Activated T-helper 1 cell treated with anti-CD3 and anti-CD28 coated beads, Interleukin-2, amount 50 U/mL, for 16 hours (primary cell): ENCODE results near the gene FRMD3.

Source experiments
- DNase-seq, 2 donors: peaks; one replicate each; pipeline ENCODE4 v3.0.0-alpha.2; 2020; ENCODE audit warnings: low read depth in 1 of 2, low spot score in 1 of 2

Gene FRMD3

GRCh38 chr9:83434254-83434653 lies 103.9 kb downstream of the FRMD3 start:
- DNase-seq: no peak

GRCh38 chr9:83433846-83434245 lies 104.4 kb downstream of the FRMD3 start:
- DNase-seq: no peak

DNA sequence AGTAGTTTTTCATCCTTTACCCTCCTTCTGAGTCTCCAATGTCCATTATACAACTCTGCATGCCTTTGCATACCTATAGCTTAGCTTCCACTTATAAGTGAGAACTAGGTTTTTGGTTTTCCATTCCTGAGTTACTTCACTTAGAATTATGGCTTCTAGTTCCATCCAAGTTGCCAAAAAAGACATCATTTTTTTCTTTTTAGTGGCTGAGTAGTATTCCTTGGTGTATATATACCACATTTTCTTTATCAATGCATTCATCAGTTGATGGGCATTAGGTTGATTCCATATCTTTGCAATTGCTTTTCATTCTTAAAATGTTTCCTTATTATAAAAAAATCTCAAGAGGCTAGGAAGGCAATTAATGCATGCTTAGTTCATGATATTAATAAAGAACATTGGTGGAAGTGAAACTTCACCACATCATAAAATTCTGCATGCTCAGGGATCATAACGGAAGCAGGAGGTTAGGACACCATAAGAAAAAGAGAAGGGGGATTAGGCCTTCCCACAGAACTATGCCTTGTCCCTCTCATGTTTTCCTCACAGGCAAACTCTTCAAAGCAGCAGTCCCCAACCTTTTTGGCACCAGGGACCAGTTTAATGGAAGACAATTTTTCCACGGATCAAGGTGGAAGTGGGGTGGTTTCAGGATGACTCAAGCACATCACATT lies 105.2 kb downstream of the FRMD3 start:
- no peak for DNase-seq

DNA sequence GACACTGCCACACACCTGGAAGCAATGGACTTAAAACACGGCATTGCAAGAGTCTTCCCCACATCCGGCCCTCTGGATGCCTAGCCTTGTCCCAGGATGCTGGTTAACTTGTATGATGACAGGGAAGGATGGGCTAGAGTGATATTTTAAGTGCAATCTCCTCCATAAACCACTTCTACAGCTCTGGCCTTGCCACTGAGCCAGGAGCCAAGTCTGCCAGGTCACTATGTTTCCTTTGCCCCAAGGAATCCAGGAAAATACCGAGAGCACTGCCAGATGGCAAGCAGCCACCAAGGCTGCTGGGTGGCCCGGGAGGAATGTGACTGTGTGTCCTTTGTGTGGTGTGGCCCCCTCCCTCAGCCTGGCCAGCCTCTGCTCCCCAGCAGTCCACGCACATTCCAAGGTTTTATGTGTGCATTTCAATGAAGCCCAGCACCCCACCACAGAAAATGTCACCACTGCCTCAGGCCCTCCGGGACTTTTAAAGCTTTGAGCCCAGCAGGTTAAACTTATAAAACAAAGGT lies 106.0 kb downstream of the FRMD3 start:
- DNase-seq: no peak

DNA sequence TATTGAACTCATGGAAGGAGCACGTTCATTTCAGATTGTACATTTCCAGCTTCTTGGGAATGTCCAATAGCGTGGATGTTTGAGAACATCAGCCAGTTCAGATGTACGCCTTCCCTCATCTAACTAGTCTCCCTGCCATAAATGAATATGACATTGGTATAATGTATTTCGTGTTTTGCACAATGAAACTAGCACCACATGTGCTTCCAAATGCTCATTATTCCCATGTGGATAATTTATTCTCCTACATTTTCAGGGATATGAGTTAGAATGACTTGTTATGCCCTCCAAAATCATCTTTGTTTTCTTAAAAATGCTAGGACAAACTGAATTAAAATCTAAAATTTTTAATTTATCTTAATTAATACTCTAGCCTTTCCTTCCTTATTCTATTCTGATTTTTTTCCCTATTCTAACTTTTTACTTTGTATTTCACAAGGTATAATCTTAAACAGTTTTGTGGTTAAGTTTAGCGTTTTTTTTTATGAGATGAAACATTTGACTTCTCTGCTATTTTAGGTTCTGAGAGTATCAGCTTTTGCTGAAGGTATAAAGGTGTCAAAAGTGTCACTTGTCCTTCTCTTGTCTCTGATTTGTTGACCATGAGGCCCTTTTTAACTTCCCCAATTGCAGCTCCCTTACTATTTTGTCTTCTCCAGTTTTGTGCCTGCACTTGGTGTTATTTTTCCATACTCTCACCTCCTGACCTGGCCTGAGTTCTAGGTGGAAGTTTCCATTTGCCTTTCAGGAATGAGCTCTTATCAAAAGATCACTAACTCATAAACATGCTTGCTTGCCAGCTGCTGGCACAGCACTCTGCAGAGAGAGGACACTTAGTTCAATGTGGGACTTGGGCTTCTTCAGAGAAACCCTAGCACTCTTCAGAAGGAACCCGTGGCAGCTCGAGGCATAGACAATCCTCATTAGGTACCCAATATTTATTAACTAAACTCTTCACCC lies 106.8 kb downstream of the FRMD3 start:
- no peak for DNase-seq

DNA sequence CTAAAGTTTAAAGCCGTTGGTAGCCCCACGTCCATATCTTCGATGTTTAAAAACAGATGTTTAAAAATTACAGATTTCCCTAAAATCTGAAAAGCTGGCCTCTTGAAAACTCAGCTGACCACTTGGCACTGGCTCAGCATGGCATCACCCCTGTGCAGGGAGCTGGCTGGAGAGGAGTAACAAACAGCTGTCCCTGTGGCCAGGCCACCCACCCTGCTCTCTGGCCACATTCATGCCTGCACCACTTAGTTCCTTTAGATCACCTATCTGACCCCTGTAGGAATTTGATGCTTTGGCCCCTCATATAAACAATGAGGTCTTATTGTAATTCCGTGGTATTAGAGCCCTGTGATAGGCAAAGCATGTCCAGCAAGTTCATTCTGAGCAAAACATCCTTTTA lies 107.5 kb downstream of the FRMD3 start:
- DNase-seq: no peak

- no peak for DNase-seq
Measured at GRCh38 chr9:83429229-83429628, 109.0 kb downstream of the FRMD3 start.

DNA sequence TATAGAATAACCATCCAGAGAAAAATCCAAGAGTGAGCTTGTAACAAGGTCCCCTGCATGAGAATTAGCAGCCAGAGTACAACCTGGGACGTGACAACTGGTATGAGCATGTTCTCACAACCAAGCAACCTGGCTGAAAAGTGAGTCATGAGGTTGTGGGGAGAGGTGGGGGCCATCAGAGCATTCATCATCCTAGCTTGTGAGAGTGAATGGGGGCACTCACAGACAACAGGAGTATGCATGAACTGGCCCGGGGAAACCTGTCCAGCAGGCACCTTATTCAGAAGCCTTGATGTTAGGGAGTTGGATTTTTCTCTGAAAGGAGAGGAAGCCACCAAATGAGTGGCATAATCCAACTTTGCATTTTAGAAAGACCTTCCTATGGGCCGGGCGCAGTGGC lies 113.0 kb downstream of the FRMD3 start:
- DNase-seq: no peak

DNA sequence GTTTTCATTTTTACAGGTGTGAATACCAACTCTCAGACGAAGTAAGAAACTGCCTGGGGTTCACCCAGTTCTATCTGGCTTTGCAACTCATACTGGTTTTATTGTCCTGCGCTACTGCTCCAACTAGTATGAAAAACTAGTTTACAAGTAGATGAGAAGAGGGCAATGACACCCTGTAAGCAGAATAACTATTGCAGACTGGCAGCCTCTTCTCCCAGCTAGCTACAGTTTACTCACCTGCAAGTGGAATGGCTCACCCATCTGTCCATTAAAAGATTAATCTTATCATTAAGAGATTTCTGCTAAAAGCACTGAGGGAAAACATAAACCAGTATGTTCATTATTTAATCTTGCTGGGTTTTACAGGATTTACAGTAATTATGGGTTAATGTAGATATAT lies 113.4 kb downstream of the FRMD3 start:
- DNase-seq: no peak

DNA sequence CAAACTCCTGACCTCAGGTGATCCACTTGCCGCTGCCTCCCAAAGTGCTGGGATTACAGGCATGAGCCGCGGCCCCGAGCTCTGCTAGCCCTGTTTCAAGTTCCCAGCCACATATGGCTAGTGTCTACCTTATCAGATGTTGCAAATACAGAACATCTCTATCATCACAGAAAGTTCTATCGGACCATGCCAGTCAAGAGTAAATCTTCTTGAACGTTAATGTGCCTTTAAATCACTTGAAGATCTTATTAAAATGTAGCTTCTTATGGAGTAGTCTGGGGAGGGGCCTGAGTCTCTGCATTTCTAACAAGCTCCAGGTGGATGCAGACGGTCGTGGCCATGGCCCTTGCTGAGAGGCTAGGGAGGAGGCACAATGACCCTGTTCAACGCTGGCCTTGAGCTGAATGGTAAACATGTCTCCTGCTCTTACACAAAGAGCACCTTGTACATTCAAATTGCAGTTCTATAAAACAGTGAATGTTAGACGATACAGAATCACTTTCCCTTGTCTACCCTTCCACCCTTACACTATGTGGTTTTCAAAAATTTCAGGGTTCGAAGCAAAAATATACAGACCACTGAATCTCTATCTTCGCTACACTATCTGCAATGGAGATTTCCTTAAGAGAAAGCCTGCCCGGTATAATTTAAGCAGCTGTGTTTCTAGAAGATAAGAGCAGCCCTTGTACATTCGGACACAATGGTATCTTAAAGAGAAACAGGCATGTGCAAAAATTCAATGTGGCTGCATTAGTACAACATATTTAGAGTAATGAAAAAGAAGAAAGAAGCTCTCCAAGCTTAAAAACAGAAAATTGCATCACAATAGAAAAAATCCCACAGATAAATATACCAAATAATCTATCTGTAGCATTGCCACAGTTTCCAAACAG lies 114.1 kb downstream of the FRMD3 start:
- no peak for DNase-seq

DNA sequence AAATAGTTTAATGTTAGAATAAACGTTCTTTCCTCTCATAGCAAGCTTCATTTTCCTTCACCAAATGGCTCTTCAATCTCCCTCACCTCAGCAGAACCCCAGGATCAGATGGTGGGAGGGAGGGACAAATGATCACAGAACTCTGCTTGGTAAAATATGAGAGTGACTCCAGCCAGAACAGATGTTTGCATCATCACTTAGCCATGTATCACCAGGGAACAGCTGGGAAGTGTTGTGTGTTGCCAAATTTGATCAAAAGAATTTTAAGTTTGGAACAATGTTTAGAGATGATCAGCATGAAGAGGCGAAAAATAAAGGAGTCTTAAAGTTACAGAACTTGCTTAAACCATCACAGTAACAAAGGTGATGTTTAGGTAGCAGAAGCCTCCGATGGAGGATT lies 115.7 kb downstream of the FRMD3 start:
- DNase-seq: no peak

DNA sequence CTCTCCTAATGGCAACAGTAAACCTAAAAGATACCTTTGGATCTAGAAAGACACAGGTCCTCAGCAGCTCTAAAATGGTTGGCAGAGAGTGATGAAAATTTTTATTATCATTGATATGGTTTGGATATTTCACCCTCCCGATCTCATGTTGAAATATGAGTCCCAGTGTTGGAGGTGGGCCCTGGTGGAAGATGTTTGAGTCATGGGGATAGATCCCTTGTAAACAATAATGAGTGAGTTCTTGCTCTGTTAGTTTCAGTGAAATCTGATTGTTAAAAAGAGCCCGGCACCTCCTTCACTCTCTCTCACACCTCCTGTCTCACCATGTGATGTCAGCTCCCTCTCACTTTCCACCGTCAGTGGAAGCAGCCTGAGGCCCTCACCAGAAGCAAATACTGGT lies 117.7 kb downstream of the FRMD3 start:
- DNase-seq: no peak

DNA sequence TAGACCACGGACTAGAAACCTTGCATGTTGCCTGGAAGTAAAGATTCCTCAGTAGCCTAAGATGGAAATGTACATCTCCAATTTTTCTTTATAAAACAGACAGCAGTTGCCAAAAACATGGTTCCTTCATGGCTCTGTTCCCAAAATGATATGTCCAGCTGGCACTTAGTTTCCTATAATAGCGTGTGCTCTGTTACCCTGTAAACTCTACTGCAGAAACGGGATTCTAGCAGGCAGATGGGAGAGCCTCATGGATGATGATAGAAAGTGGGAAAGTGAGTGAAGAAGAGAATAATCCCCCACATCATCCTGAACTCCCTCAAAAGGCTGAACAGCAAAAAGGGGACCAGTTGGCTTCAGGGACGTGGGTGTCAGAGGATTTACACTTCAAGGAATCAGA lies 118.2 kb downstream of the FRMD3 start:
- no peak for DNase-seq

DNA sequence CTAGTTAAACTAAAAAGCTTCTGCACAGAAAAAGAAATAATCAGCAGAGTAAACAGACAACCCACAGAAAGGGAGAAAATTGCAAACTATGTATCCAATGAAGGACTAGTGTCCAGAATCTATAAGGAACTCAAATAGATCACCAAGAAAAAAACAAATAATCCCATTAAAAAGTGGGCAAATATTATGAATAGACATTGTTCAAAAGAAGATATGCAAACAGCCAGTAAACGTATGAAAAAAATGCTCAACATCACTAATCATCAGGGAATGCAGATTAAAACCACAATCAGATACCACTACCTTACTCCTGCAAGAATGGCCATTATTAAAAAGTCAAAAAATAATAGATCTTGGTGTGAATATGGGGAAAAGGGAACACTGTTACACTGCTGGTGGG lies 119.9 kb downstream of the FRMD3 start:
- no peak for DNase-seq

- no peak for DNase-seq
Measured at GRCh38 chr9:83413367-83413766, 124.8 kb downstream of the FRMD3 start.

- DNase-seq: no peak
Measured at GRCh38 chr9:83410701-83411100, 127.5 kb downstream of the FRMD3 start.

- DNase-seq: no peak
Measured at GRCh38 chr9:83406921-83407320, 131.3 kb downstream of the FRMD3 start.

DNA sequence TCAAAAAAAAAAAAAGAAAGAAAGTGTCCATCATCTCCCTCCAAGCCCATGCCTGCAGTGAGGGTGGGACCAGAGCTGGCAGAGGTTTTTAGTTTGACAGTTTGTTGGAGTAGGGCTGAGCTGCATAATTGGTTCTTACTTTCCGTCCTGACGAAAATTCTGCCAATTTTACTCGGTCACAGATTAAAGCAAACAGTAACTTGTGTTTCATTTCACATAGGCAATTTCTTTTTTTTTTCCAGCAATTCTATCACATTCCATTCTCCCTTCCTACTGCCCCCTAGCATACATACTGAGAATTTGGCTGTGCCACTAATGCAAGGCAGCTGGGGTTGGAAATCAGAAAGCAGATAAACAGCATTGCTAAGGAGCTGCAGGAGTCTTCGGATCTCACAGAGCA lies 132.4 kb downstream of the FRMD3 start:
- no peak for DNase-seq

DNA sequence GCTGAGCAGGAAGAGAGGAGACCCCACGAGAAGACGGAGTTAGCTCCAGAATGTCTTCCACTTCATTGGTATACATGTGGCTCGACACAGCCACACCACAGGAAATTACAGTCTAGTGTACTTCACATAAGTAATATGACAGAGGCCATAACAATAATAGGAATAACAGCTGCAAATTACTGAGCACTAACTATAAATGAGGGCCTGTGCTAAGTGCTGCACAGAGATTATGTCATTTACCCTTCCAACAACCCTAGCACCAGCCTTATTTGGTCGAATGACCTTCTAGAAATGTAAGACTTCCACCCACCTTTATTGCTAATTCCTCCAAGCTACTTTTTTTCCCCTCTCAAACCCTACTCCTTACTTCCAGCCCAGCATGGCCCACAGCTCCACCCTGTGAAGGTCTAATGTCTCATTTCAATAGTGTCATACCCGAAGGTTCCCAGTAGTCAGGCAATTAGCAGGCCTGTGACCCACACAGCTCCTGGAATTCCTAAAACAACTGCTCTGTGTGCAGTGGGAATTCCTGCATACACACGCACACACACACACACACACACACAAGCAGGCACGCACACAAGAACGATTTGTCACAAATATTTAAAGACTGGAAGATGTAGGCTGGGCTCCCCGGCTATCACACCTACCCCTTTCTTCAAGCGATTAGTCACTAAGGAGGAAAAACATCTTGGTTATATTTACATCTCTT lies 134.5 kb downstream of the FRMD3 start:
- no peak for DNase-seq

DNA sequence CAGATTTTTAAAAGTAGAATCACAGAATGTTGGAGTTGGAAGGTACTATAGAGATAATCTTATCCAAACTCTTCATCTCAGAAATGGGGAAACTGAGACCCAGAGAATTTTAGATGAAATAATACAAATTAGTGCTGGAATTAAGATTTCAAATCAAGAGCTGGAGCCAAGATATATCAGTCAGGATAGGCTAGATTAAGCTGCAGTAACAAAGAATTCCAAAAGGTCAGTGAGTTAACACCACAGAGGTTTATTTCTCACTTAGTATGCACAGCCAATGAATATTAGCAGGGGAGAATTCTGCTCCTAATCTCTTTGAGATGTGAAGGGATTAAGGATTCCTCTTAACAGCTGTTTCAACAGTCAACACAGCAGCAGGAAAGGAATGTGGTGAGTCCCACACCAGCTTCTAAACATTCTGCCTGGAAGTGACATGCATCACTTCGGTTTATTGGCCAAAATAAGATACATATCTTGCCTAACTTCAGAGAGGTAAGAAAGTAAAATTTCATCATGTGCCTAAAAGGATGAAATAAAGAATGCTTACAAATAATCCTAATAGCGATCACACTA lies 136.8 kb downstream of the FRMD3 start:
- DNase-seq: no peak
